Measurements from ENCODE around the gene GP5.

Gene GP5

GRCh38 chr3:194348354-194348753 is 50.7 kb downstream of the GP5 start:
- DNase-seq (ENCODE audit: low spot score): no peak

DNA sequence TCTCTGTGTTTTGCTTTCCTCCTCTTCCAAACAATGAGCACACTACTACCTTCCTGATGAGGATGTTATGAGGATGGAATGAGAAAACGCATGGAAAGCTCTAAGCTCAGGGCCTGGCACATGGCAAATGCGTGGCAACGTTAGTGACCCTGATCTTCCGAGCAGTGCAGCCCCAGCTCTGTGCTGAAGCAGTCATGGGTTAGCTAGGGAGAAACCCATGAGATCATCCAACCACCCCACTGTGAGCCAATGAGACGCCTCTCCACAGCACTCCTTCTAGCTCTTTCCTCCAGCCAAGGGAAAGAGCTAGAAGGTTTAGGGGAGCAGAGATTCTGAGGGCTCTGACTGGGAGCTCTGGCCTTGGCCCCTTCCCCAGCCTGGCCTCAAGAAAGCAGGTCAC is 52.4 kb downstream of the GP5 start:
- DNase-seq (ENCODE audit: low spot score): no peak

GRCh38 chr3:194346035-194346434 is 53.0 kb downstream of the GP5 start:
- DNase-seq (ENCODE audit: low spot score): no peak
